ENCODE data around the gene TAB3. TPM values are rescaled to one million over a fixed set of nuclear protein-coding genes. Genes with fewer than 3 reads are reported as not detected.

Gene TAB3
- polyA plus RNA-seq, 3 donors from 2014 or later: 2.0 to 6.5 (median 3.9) TPM

- no peaks in the 10 kb centered on the region for H3K36me3 Mint-ChIP-seq
- peaks cover 0 to 4% (median 0%) of the 10 kb centered on the region in 3 donors for H3K27me3 Mint-ChIP-seq (ENCODE audit: low read depth in 3 of 3)
- H3K27ac Mint-ChIP-seq: no peak overlapping the region
- no peak overlapping the region for H3K4me3 Mint-ChIP-seq
- DNase-seq: no peak
- H3K4me1 Mint-ChIP-seq: no peaks in the 10 kb centered on the region
- peaks cover 0 to 1% (median 0%) of the 10 kb centered on the region in 6 donors for H3K9me3 Mint-ChIP-seq
These were observed 94.6 kb downstream of the TAB3 start for GRCh38 chrX:30794497-30794896.

- no peaks in the 10 kb centered on the region for H3K4me1 Mint-ChIP-seq
- no peaks in the 10 kb centered on the region for H3K36me3 Mint-ChIP-seq
- H3K27me3 Mint-ChIP-seq (ENCODE audit: low read depth in 3 of 3): peaks cover 0 to 4% (median 0%) of the 10 kb centered on the region in 3 donors
- H3K4me3 Mint-ChIP-seq: no peak overlapping the region
- no peak overlapping the region for H3K27ac Mint-ChIP-seq
- peaks cover 0 to 1% (median 0%) of the 10 kb centered on the region in 6 donors for H3K9me3 Mint-ChIP-seq
- DNase-seq: no peak
These were observed 95.3 kb downstream of the TAB3 start for GRCh38 chrX:30793767-30794103.

GRCh38 chrX:30793075-30793766, 95.8 kb downstream of the TAB3 start:
- H3K36me3 Mint-ChIP-seq: no peaks in the 10 kb centered on the region
- H3K27ac Mint-ChIP-seq: no peak overlapping the region
- H3K27me3 Mint-ChIP-seq (ENCODE audit: low read depth in 3 of 3): peaks cover 0 to 4% (median 0%) of the 10 kb centered on the region in 3 donors
- H3K4me1 Mint-ChIP-seq: no peaks in the 10 kb centered on the region
- peak overlapping the region in 1 of 5 donors; percentile 25 for H3K4me3 Mint-ChIP-seq
- no peak for DNase-seq
- peaks cover 0 to 1% (median 0%) of the 10 kb centered on the region in 6 donors for H3K9me3 Mint-ChIP-seq

- Mint-ChIP-seq H3K36me3 (no peaks in the 10 kb centered on the region), H3K4me1 (no peaks in the 10 kb centered on the region), H3K4me3 (no peak overlapping the region), H3K27me3 (ENCODE audit: low read depth in 3 of 3) (peaks cover 0 to 4% (median 0%) of the 10 kb centered on the region in 3 donors), H3K27ac (no peak overlapping the region), H3K9me3 (peaks cover 0 to 1% (median 0%) of the 10 kb centered on the region in 6 donors)
- no peak for DNase-seq
These were observed 97.5 kb downstream of the TAB3 start for GRCh38 chrX:30791296-30792278.

- Mint-ChIP-seq H3K27ac (no peak overlapping the region), H3K4me1 (no peaks in the 10 kb centered on the region), H3K36me3 (no peaks in the 10 kb centered on the region), H3K9me3 (peaks cover 0 to 2% (median 0%) of the 10 kb centered on the region in 6 donors), H3K27me3 (ENCODE audit: low read depth in 3 of 3) (peaks cover 0 to 1% (median 0%) of the 10 kb centered on the region in 3 donors), H3K4me3 (no peak overlapping the region)
- no peak for DNase-seq
These were observed 102.0 kb downstream of the TAB3 start for GRCh38 chrX:30787012-30787411.

- Mint-ChIP-seq H3K4me3 (no peak overlapping the region), H3K4me1 (no peaks in the 10 kb centered on the region), H3K27me3 (ENCODE audit: low read depth in 3 of 3) (peaks cover 0 to 2% (median 1%) of the 10 kb centered on the region in 3 donors), H3K9me3 (peaks cover 0 to 2% (median 0%) of the 10 kb centered on the region in 6 donors), H3K27ac (no peak overlapping the region), H3K36me3 (no peaks in the 10 kb centered on the region)
- DNase-seq: no peak
These were observed 102.7 kb downstream of the TAB3 start for GRCh38 chrX:30786374-30786773.

GRCh38 chrX:30781711-30782444, 107.2 kb downstream of the TAB3 start:
- Mint-ChIP-seq H3K4me3 (no peak overlapping the region), H3K9me3 (peaks cover 0 to 3% (median 0%) of the 10 kb centered on the region in 6 donors), H3K27ac (no peak overlapping the region), H3K36me3 (no peaks in the 10 kb centered on the region), H3K27me3 (ENCODE audit: low read depth in 3 of 3) (peaks cover 0 to 4% (median 2%) of the 10 kb centered on the region in 3 donors), H3K4me1 (no peaks in the 10 kb centered on the region)
- DNase-seq: no peak

- no peak overlapping the region for H3K27ac Mint-ChIP-seq
- H3K27me3 Mint-ChIP-seq (ENCODE audit: low read depth in 3 of 3): peaks cover 0 to 4% (median 2%) of the 10 kb centered on the region in 3 donors
- DNase-seq: no peak
- no peaks in the 10 kb centered on the region for H3K4me1 Mint-ChIP-seq
- no peaks in the 10 kb centered on the region for H3K36me3 Mint-ChIP-seq
- no peak overlapping the region for H3K4me3 Mint-ChIP-seq
- H3K9me3 Mint-ChIP-seq: peaks cover 0 to 3% (median 0%) of the 10 kb centered on the region in 6 donors
These were observed 109.5 kb downstream of the TAB3 start for GRCh38 chrX:30779453-30780030.

- Mint-ChIP-seq H3K9me3 (peaks cover 0 to 3% (median 0%) of the 10 kb centered on the region in 6 donors), H3K36me3 (no peaks in the 10 kb centered on the region), H3K27me3 (ENCODE audit: low read depth in 3 of 3) (peaks cover 0 to 4% (median 2%) of the 10 kb centered on the region in 3 donors), H3K4me3 (no peak overlapping the region), H3K4me1 (no peaks in the 10 kb centered on the region), H3K27ac (no peak overlapping the region)
- DNase-seq: no peak
These were observed 111.5 kb downstream of the TAB3 start for GRCh38 chrX:30777575-30777974.

Other genes with a start within 250 kb of the TAB3 start
- gene GK, start 235.8 kb downstream of the TAB3 start, polyA plus RNA-seq: 1 to 10 TPM in 2 of 3 donors, under 1 TPM in 1; 0.78 to 5.3 (median 3.9) TPM
- gene FTHL17, start 182.8 kb upstream of the TAB3 start, polyA plus RNA-seq: not detected